RWPE1 (cell line): Measurements from ENCODE around the gene RAB6B.

Source experiments
- CTCF ChIA-PET: fragments of 350-600 bp; sonication (Branson Sonifier 250); formaldehyde crosslinking; extraction: SDS; loops from one replicate; lab custom pipeline; 2021; lab: Yijun Ruan, JAX
- POLR2A ChIA-PET: fragments of 400-600 bp; formaldehyde crosslinking; extraction: SDS; loops from one replicate; lab custom pipeline; 2020; ENCODE audit warnings: antibody characterized with exemption; ENCODE audit not compliant: low non-redundant PET; lab: Yijun Ruan, JAX
- DNase-seq: peaks from one replicate; pipeline ENCODE4 v3.0.0; 2012; ENCODE audit warnings: low spot score
- H3K27ac ChIP-seq: fragments of 450-650 bp; 2 replicates; pipeline ENCODE4 v1.5.1; 2017
- TF ChIP-seq, protein P1 (sequence below): fragments of 450-650 bp; conservative IDR thresholded peaks from 2 replicates; pipeline ENCODE4 v1.5.1; 2017; ENCODE audit warnings: low read depth, mild to moderate bottlenecking

Gene RAB6B

DNA sequence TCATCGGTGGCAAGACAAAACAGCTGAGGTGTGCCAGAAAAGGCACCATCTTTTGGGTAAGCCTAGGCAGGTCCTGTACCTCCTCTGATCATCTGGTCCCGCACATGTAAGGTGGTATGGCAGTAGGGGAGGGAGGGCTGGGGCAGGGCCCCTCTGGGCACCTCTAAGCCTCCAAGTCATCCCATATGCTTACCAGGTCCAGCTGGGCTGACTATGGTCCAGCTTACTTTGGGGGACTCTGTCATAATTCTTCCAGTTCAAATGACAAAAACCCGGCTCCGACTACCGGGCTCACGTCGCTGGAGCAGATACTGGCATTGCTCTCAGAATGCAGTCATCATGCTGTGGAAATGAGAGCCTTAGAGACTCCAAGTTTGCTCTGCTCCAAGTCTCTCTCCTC is 1.9 kb upstream of the RAB6B start:
- no peak overlapping the region for H3K27ac ChIP-seq
- TF ChIP-seq, protein P1, sequence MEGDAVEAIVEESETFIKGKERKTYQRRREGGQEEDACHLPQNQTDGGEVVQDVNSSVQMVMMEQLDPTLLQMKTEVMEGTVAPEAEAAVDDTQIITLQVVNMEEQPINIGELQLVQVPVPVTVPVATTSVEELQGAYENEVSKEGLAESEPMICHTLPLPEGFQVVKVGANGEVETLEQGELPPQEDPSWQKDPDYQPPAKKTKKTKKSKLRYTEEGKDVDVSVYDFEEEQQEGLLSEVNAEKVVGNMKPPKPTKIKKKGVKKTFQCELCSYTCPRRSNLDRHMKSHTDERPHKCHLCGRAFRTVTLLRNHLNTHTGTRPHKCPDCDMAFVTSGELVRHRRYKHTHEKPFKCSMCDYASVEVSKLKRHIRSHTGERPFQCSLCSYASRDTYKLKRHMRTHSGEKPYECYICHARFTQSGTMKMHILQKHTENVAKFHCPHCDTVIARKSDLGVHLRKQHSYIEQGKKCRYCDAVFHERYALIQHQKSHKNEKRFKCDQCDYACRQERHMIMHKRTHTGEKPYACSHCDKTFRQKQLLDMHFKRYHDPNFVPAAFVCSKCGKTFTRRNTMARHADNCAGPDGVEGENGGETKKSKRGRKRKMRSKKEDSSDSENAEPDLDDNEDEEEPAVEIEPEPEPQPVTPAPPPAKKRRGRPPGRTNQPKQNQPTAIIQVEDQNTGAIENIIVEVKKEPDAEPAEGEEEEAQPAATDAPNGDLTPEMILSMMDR, result no peak
- POLR2A ChIA-PET, result no interaction called here
- no peak for DNase-seq
- CTCF ChIA-PET, result no interaction called here

DNA sequence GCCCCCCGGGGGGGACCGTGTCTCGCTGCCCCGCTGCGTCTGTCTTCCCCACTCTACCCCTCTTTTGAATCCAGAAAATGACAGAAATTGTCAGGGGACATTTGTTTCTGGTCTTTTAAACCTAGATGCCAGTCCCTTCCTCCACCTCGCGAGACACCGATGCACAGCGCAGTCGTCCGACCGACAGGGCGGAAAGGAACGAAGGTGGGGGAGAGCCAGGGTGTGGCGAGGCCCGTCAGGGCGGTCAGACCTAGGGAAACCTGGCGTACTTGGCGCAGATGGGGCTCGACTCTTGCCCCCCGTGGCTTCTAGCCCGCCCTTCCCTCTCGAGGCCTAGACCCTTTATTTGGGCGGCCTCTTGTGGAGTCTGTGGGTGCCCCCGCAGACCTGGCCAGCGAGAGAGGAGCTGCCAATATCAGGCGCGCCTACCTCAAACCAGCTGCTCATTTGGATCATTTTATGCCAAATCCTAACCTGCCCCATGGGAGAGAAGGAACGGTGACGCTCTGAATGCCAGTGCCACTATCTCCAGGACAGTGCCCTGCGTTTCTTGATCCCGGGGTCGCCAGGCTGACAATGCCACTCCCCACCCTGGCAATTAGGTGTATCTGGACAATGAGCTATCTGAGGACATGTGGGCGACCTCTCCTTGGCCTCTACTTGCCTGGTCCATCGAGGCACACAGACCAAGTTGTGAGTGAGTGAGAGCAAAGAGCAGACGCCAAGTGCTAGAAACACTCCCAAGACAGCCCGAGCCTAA is 500 bp upstream of the RAB6B start:
- TF ChIP-seq, protein P1, result no peak
- POLR2A ChIA-PET, result no interaction called here
- no peak for DNase-seq
- H3K27ac ChIP-seq, result no peak overlapping the region
- CTCF ChIA-PET, result no interaction called here

DNA sequence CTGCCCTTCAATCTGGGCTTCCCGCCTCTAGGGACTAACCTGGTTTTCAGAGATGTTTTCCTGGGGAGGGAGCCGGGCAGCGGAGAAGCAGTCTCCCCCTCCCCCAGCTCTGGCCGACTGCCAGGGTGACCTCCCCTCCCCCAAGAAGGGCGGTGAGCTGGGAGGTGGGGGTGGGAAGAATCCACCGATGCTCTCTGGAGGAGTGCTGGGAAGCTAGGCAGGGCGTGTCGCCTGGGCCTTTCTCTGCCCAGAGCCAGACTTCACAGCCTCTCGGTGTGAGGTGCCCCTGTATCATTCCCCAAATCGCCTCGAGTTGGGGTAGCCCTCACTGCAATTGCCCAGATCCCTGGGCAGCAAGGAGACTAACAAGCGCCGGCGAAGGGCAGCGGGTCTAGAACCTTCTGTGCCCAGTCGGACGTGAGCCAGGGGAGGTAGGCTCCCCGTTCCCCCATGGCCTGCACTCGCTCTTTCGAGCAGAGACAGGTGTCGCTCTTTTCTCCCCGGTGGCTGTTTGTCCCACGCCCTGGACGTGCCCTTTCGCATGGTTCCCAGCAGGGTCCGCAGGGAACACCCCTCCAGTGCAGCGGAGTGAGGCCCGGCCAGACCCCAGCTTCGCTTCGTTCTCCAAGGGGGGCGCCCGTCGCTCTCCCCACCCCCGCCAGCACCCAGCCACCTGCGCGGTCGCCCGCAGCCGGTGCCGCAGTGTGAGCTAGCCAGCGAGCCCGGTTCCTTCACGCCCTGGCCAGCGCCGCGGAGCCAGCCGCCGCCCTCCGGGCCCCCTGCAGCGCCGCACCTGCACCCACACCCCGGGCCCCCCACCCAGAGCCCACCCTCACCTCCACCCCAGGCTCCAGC is 1.1 kb downstream of the RAB6B start:
- ChIA-PET CTCF (interaction anchor here (0.8 to 0.9 kb wide), 2 partner anchors 35 to 458 kb away, joined by 4 to 5 read pairs; no protein-coding TSS in a partner anchor), POLR2A (no interaction called here)

DNA sequence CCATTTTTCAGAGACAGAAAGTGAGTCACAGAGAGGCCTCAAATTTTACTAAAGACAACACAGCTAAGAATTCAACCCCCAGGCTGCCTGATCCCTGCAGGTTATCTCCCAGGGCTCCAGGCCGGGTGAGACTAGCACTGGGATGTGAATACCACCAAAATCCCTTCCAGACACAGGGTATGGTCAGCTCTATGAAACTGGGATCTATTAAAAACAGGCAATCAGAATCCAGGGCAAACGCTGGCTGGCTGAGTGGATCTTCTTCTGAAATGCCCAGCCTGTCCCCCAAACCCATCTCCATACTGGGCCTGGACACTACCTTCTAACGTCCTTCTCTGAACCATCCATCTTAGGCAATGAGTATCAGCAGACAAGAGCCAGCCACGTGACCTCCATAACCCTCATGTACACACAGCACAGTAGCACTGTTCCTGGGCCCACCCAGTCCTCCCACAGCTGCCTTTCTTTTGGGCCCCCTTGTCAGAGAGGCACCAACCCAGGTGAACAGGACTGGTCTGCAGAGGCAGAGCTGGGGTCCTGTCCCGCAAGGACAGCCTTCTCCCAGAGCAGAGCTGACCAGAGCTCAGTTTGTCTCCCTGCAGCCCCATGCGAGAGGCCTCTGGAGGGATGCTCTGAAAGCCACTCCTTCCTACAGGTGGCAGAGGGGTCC is 1.9 kb downstream of the RAB6B start:
- CTCF ChIA-PET, result interaction anchor here (0.8 to 0.9 kb wide), 2 partner anchors 36 to 459 kb away, joined by 4 to 5 read pairs; no protein-coding TSS in a partner anchor
- TF ChIP-seq, protein P1, result no peak
- DNase-seq, result no peak
- POLR2A ChIA-PET, result no interaction called here
- H3K27ac ChIP-seq, result no peak overlapping the region

More for the DNA sequence above, 1.1 kb downstream of the RAB6B start:
- no peak overlapping the region for H3K27ac ChIP-seq
- TF ChIP-seq, protein P1, result no peak
- DNase-seq, result no peak

GRCh38 chr3:133892541-133893231 is 3.0 kb downstream of the RAB6B start:
- ChIA-PET CTCF (no interaction called here), POLR2A (no interaction called here)
- DNase-seq, result no peak
- TF ChIP-seq, protein P1, result no peak
- no peak overlapping the region for H3K27ac ChIP-seq
